A673 (cell line): ENCODE measurements around the gene PPP3CB.

Experiments
- EZH2 ChIP-seq: fragments of 200-600 bp; sonication (generic); IDR thresholded peaks from 2 replicates; pipeline ENCODE4 v1.6.1; 2017; ENCODE audit warnings: borderline replicate concordance, low read depth, mild to moderate bottlenecking, mixed read lengths, antibody characterized with exemption, low read length; ENCODE audit not compliant: poor library complexity, severe bottlenecking
- TF ChIP-seq, protein P1 (sequence below): fragments of 300-800, 200-600 bp; sonication (generic); conservative IDR thresholded peaks from 2 replicates; pipeline ENCODE4 v1.5.1; 2017; ENCODE audit warnings: low read depth, mild to moderate bottlenecking, antibody characterized with exemption, low read length, moderate library complexity, mixed read lengths

DNA sequence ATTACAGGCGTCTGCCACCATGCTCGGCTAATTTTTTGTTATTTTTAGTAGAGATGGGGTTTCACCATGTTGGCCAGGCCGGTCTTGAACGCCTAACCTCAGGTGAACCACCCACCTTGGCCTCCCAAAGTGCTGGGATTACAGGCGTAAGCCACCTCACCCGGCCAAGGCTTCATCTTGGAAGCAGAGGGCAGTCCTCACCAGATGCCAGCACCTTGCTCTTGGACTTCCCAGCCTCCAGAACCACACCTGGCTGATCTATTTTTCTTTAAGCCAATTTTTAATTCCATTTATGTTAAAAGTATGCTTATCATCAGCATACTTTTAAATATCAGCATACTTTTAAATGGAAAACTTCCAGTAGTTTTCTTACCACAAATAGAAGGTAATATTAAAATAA, 94.2 kb downstream of the PPP3CB start:
- TF ChIP-seq, protein P1, sequence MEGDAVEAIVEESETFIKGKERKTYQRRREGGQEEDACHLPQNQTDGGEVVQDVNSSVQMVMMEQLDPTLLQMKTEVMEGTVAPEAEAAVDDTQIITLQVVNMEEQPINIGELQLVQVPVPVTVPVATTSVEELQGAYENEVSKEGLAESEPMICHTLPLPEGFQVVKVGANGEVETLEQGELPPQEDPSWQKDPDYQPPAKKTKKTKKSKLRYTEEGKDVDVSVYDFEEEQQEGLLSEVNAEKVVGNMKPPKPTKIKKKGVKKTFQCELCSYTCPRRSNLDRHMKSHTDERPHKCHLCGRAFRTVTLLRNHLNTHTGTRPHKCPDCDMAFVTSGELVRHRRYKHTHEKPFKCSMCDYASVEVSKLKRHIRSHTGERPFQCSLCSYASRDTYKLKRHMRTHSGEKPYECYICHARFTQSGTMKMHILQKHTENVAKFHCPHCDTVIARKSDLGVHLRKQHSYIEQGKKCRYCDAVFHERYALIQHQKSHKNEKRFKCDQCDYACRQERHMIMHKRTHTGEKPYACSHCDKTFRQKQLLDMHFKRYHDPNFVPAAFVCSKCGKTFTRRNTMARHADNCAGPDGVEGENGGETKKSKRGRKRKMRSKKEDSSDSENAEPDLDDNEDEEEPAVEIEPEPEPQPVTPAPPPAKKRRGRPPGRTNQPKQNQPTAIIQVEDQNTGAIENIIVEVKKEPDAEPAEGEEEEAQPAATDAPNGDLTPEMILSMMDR: no peak
- no peak for TF ChIP-seq EZH2
